ENCODE data around the gene LRRC4C.

GRCh38 chr11:40253166-40253565 is 1206.3 kb downstream of the LRRC4C start:
- TF ChIP-seq, protein P1, sequence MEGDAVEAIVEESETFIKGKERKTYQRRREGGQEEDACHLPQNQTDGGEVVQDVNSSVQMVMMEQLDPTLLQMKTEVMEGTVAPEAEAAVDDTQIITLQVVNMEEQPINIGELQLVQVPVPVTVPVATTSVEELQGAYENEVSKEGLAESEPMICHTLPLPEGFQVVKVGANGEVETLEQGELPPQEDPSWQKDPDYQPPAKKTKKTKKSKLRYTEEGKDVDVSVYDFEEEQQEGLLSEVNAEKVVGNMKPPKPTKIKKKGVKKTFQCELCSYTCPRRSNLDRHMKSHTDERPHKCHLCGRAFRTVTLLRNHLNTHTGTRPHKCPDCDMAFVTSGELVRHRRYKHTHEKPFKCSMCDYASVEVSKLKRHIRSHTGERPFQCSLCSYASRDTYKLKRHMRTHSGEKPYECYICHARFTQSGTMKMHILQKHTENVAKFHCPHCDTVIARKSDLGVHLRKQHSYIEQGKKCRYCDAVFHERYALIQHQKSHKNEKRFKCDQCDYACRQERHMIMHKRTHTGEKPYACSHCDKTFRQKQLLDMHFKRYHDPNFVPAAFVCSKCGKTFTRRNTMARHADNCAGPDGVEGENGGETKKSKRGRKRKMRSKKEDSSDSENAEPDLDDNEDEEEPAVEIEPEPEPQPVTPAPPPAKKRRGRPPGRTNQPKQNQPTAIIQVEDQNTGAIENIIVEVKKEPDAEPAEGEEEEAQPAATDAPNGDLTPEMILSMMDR (conservative IDR thresholded peaks at IDR 0.05; ENCODE audit: low read depth in 2 of 2): no peak
- TF ChIP-seq CREB1 (CRISPR knock-in tag; IDR thresholded peaks at IDR 0.05; ENCODE audit: low read depth) (no peak), EZH2phosphoT487 (IDR thresholded peaks at IDR 0.05; ENCODE audit: unreplicated experiment) (no peak), EZH2 (IDR thresholded peaks at IDR 0.05; ENCODE audit: low read depth, unreplicated experiment) (no peak)
- TF ChIP-seq, protein P2, sequence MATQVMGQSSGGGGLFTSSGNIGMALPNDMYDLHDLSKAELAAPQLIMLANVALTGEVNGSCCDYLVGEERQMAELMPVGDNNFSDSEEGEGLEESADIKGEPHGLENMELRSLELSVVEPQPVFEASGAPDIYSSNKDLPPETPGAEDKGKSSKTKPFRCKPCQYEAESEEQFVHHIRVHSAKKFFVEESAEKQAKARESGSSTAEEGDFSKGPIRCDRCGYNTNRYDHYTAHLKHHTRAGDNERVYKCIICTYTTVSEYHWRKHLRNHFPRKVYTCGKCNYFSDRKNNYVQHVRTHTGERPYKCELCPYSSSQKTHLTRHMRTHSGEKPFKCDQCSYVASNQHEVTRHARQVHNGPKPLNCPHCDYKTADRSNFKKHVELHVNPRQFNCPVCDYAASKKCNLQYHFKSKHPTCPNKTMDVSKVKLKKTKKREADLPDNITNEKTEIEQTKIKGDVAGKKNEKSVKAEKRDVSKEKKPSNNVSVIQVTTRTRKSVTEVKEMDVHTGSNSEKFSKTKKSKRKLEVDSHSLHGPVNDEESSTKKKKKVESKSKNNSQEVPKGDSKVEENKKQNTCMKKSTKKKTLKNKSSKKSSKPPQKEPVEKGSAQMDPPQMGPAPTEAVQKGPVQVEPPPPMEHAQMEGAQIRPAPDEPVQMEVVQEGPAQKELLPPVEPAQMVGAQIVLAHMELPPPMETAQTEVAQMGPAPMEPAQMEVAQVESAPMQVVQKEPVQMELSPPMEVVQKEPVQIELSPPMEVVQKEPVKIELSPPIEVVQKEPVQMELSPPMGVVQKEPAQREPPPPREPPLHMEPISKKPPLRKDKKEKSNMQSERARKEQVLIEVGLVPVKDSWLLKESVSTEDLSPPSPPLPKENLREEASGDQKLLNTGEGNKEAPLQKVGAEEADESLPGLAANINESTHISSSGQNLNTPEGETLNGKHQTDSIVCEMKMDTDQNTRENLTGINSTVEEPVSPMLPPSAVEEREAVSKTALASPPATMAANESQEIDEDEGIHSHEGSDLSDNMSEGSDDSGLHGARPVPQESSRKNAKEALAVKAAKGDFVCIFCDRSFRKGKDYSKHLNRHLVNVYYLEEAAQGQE (IDR thresholded peaks at IDR 0.05; ENCODE audit: unreplicated experiment): no peak

All from GM23338 (cell line).